HG03575 (cell line): ENCODE measurements around the gene FLT1.

Experiments used
- ATAC-seq: cut with Tn5 transposase; IDR thresholded peaks from one replicate; pipeline ENCODE4 v1.9.1; 2021; ENCODE audit not compliant: unreplicated experiment, insufficient number of reproducible peaks, low FRiP score; ENCODE audit errors: extremely low read depth

The FLT1 gene

DNA sequence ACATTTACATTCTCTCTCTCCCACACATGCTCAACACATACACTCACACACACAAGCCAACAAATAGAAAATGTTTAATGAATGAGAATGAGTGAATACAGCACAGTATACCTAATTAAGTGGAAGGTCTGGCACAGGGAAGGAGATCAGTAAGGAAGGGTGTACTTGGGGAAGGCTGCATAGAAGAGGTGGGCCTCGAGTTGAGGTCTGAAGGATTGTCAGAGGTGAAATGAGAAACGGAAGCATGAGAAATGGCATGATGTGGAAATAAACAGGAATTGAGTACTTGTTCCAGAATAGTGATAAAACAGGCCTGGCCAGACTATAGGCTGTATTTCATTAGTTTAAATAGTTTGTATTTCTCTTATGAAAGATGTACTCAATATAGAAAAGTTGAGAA is 136.2 kb downstream of the FLT1 start:
- no peak for ATAC-seq

DNA sequence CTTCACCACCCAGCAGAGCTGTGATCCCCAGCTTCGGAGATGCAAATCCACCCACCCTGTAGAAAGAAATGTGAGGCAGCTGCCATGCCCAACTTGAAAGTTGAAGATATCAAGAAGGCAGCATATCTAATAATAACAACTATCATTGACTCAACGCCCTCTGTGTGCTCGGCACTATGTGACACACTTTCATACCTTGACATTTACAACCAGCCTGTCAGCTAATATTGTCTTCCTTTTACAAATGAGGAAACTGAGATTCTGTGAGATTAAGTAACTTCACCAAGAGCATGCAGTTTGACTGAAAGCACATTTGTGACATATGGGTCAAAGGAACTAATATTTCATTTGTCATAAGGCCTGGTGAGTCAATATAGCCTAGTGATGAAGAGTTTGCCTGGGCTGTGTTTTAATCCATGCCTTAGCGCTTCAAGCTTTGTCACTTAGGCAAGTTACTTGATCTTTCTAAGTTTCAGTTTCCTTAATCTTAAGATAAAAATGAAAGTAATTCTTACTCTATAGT is 137.0 kb downstream of the FLT1 start:
- ATAC-seq, result no peak

DNA sequence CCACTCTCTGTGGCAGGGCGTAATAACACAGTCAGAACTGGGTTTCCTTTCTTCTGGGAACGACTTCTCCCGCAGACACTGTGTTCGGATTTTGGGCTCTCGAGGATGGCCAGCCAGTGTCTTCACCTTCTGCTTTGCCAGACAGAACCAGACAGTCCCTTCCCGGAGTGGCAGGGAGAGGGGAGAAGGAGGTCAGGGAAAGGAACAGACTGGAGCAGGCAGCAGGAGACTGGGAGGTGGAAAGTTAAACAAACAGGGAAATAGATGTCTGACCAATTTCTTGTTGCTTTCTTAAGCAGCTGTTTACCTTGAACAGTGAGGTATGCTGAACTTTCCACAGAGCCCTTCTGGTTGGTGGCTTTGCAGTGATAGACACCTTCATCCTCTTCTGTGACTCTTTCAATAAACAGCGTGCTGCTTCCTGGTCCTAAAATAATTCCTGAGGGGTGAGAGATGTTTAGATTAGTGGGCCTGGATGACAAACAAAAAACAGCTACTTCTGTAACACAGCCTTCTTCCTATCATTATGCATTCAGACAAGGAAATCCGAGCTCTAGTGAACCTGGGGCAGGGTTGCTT is 137.6 kb downstream of the FLT1 start:
- ATAC-seq, result no peak

DNA sequence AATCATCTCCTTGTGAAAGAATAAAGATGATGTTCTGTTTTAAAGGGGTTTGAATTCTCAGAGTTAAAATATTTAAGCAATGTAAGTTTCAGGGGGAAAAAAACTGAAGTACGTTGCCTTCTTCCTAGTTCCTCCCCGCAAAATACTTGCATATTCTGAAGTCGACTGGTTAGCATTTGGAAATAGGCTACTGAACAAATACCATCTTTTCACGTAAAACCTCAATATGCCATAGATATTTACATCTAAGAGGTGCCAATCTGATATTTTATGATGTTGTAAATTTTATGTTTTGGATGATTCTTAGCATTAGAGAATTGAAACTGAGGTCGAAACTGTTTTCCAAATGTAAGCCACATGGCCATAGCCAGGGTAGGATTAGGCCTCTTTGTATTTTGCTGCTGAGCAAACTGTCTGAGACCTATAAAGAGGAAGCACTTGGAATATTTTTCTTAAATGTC is 138.3 kb downstream of the FLT1 start:
- no peak for ATAC-seq

DNA sequence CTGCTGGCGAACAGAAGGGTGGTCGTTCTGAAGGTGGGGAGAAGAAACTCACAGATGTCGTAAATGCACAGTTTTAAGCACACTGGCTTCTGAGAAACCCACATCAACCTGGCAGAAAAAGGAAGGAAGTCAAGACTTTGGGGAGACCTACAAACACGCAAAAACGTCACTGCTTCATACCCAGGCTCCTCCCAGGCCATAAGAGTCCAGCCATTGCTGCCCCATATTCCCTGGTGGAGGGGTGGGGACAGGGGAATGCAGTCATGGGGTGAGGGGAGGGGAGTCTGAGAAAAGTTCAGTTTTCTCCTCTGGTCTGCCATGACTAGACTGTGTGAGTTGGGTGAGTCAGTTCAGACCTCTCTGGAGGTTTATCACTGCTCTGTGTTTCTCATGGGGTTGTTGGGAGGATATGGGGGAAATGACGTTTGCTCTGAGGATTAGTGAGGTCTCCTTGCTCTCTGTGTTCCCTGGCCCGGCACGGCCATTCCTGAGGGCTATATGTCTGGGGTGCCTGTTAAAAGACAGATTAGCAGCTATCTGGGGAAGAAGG is 139.0 kb downstream of the FLT1 start:
- ATAC-seq, result no peak

DNA sequence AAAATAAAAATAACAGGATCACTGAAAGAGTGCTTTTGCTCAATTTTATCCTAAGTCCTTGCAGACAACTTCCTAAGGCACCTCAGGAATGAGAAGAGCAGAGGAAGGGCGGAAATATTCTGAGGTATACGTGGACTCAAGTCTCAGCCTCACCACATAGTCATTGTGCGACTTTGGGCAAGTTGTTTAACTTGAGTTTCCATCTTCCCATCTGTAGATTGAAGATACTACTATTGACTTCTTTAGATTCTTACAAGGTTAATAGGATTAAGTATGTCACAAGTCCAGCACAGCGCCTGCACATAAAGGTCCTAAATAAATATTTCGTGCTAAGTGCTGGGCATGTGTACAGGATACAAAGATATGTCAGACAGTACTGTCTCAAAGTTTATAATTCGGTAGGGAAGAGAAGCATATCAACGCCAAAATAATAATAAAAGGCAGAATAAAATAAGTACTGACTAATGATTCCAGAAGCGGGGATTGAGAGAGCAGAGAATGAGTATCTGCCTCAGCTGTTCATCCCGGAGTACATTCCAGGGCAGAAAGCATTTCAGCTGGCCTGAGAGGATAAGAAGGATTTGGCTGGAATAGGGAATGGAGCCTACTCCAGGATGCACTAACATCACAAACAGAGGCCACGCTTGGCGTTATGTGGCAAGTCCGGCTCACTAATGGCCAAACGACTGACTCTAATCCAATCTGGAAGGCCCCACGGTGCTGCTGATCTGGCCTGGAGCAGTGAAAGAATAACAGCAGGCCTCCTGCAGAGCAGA is 139.7 kb downstream of the FLT1 start:
- no peak for ATAC-seq

DNA sequence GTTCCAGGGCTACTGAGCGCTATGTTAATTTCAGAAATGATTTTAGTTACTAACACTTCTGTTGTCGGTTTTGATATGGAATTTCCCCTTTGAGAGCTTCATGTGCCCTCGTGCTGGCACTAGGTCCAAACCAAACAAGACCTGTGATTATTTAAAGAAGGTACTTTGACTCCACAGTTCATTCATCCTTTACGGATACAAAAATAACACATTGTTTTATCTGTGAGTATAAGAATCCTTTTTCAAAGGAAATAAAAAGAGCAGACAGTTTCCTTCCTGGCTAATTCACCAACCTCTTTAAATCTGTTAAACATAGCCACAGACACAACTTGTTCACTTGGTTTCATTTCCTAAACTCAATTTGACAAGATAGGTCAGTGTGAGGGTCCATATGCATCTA is 141.2 kb downstream of the FLT1 start:
- ATAC-seq, result no peak

DNA sequence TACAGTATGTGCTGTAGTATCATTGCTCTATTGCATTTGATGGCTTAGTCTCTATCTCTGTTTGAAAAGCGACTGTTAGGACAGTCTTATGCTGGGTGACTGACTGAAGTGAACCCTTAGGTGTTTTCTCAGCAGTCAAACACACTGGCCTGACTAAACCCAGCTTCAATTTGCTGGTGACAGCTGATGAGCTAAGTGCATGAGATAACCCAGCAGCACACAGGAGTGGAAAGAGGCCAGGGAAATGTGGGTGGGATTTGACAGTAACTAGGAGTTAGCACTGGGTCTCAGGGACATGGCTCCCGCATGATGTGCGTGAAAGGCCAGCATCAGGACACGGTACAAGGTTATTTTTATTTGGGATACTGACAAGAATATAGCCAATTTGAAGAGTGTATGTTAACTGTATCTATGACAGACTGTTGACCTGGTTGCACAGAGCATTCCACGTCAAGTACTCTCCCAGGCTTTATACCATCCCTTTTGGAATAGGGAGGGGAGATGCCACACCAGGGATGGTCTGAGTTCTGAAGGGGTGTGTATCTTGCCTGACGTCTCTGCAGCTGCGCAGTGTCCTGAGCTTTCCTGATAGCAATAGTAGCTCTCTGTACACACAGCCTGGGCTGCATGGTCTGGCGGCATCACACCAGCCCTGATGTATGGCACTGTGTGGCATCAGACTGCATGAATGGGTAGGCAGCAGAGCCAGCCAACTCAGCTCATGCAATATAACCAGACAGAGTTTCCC is 144.8 kb downstream of the FLT1 start:
- no peak for ATAC-seq

DNA sequence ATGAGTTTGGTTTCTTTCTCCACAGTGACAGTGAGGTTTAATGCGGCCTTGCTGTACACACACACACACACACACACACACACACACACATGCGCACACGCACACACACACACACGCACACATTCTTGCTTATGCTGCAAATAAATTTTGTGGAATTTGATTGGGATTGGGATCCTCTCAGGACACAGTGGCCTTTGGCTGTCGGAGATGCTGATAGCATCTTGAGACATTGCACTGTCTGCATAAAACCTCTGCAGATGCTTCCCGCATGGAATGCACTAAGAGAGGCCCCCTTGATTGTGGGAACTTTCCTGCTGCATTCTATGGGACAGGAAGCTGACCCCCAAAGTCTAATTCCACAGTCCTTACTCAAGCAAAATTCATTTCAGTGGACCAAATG is 145.6 kb downstream of the FLT1 start:
- no peak for ATAC-seq

DNA sequence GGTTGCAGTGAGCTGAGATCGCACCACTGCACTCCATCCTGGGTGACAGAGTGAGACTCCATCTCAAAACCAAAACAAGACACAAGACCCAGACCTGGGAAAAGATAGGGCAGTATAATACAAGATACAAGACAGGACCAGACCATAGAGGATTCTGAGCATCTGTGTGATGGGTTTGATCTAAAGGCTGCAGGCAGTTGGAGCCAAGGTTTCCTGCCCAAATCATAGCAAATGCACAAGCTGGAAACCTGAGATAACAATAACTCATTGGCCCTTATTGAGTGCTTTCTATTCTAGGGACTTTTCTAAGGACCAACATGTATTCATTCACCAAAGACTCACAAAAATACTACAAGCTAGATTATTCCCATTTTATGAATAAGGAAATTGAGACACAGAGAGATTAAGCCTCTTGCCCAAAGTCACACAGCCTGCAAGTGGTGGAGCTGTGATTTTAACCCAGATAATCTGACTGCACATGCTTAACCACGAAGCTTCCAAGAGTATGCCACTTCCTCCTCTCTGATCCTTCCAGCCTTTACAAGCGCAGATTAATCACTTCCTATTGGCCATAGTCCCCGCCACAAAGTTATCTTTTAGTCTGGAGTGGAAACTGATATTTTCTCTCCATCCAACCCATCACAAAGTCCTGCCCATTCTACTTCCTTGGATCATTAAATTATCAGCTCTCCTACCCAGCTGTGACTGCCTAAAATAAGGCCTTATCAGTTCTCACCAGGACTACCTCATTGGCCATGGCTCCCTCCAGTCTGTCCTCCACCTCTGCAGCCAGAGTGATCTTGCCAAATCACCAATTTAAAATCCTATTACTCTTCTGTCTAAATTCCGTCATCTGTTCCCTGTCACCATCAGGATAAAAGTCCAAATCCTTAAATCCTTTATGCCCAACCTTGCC is 147.2 kb downstream of the FLT1 start:
- no peak for ATAC-seq

DNA sequence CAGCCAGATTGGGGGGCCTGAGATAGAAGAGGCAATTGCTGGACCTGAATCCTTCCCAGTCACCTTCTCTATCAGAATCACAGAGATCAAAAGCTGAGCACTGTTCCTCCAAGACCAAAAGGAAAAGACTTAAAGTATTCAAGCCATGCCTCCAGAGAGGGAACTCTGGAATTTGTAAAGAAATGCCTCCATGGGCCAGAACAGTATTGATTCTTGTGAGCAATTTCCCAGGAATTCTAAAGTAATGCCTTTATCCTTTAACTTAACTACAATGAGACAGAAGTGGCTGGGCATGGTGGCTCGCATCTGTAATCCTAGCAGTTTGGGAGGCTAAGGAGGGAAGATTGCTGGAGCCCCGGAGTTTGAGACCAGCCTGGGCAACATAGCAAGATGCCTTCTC is 148.8 kb downstream of the FLT1 start:
- ATAC-seq, result no peak

DNA sequence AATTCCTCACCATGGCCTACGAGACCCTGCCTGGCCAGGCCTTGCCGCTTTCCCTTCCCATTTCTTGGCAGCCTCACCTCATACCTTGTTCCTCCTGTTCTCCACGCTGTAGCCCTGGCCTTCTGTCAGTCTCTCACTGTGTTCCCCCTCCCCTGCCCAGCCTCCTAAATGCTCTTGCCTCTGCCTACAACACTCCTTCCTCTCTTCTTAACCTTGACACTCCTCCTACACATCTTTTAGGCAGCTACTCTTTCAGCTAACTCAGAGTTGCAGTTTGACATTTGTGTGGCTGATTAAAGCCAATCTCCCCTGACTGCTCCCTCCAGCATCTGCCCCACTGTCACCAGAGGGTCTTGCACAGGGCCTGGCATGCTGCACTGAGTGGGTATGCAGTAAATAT is 150.8 kb downstream of the FLT1 start:
- no peak for ATAC-seq

DNA sequence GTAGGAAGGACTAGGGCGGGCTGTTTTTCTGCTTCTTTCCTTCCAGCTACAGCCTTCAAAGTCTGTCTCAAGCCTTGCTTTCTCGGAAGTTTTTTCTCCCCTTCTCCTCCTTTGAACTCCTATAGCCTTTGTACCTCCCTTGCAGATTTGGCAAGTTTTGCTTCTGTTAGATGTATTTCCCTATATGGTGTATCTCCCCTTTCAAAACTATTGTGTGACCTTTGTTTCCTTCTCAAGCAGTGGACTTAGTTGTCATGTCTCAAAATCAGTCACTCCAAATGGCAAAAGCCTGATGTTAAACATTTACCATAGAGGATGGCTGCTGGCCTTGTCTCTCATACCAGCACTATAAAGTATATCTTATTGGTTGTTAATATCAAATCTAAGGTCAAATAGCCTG is 152.7 kb downstream of the FLT1 start:
- no peak for ATAC-seq

DNA sequence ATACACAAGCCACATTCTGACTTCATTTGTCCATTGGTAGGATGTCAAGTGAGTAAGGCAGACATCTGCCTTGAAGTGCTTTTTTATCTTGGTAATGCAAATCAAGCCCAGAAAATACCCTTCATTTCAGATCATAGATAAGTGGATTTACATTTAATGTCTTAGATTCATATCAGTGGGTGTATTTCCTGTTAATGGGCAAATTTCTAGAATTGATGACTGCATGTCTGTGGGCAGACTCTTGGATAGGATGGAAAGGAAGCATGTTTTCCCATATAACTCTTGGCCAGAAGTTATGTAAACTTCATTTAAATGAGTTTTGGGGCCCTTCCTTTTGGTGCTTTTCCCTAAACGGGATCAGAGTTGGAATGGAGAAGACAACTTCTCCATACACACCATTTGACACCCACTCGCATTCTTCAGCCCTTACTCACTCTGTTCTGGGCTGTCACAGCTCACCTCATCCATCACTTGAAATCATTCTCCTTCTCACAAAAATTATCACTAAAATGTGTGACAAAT is 154.6 kb downstream of the FLT1 start:
- no peak for ATAC-seq

DNA sequence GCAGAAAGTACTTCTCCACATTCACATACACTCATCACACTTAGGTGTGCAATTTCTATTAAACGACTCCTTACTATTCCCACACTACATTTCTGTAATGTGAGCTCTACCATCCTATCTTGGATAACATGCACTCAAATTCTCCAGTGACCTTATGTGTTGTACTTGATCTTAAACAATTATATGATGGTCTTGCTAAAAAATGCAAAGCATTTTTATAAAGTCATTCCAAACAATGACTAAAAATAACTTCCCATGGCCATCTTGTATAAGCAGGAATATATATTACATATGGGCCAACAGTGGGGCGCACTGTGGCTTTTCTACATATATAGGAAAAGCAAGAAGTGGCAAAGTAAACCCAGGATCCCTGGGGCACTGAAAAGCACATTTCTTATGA is 155.5 kb downstream of the FLT1 start:
- no peak for ATAC-seq

DNA sequence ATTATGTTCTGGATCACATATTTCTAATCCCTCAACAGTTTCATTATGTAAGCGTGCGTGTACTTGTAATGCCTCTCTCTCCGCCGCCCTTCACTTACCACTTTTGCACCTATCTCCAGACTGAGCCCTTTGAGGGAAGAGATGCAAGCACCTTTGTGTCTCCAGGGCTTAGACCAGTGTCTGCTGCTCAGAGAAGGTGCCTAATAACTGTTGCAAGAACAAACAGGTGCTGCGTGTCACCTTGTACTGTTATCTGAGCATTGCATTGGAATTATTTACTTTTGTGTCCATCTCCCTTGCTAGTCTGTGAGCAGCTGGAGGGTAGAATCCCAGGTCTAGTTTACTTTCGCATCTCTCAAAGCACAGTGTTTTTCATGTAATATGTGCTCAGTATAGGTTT is 156.2 kb downstream of the FLT1 start:
- no peak for ATAC-seq

DNA sequence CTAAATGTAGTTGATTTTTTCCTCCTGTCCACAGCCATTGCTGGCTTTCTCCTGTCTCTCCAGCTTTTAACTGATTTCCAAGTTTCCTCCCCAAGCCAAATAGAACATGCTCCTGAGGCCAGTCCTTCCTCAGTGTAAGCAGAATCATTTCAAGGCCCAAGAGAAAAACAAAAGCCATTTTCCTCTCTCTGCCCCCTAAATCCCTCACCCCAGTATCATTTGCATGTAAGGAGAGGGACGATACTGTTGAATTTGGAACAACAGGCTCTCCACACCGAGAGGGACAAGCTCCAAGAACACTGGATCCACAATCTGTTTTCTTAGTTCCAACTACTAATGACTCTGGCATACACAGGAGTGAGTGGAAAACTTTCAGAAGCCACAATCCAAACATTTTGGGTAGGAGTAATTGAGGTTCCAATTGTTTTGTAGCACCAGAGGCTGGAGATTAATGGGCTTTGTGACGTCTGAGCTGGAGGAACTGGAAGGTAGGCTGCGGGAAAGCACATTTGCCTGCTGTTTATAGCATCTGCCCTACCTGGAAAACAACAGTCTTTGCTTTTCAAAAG is 156.8 kb downstream of the FLT1 start:
- no peak for ATAC-seq
